GM12875 (cell line): ENCODE measurements around the gene THSD7A.

Source experiments
- H3K4me3 ChIP-seq: one replicate; pipeline ENCODE4 v1.5.1; 2011; ENCODE audit warnings: low read depth, low read length, control low read depth
- CTCF ChIP-seq: IDR thresholded peaks from 2 replicates; pipeline ENCODE4 v1.5.1; 2011; ENCODE audit warnings: low read depth, mild to moderate bottlenecking, control low read depth, inconsistent platforms, low read length, moderate library complexity, borderline replicate concordance; ENCODE audit not compliant: insufficient read depth

Gene THSD7A

GRCh38 chr7:11593322-11593721, 238.7 kb downstream of the THSD7A start:
- no peak overlapping the region for H3K4me3 ChIP-seq
- no peak for TF ChIP-seq CTCF

- no peak overlapping the region for H3K4me3 ChIP-seq
- TF ChIP-seq CTCF: no peak
Measured at GRCh38 chr7:11592699-11593098, 239.3 kb downstream of the THSD7A start.

GRCh38 chr7:11591943-11592342, 240.1 kb downstream of the THSD7A start:
- no peak overlapping the region for H3K4me3 ChIP-seq
- no peak for TF ChIP-seq CTCF

- H3K4me3 ChIP-seq: no peak overlapping the region
- TF ChIP-seq CTCF: no peak
Measured at GRCh38 chr7:11591055-11591633, 240.9 kb downstream of the THSD7A start.

- no peak overlapping the region for H3K4me3 ChIP-seq
- TF ChIP-seq CTCF: no peak
Measured at GRCh38 chr7:11589251-11589650, 242.7 kb downstream of the THSD7A start.

- no peak overlapping the region for H3K4me3 ChIP-seq
- no peak for TF ChIP-seq CTCF
Measured at GRCh38 chr7:11587814-11588213, 244.2 kb downstream of the THSD7A start.

- H3K4me3 ChIP-seq: no peak overlapping the region
- TF ChIP-seq CTCF: no peak
Measured at GRCh38 chr7:11587048-11587447, 244.9 kb downstream of the THSD7A start.
